ENCODE measurements around the gene MTTP. TPM values are rescaled to one million over a fixed set of nuclear protein-coding genes. Genes with fewer than 3 reads are reported as not detected.

Gene MTTP
- total RNA-seq, 1 donor from 2014 or later, result 0.26 TPM

DNA sequence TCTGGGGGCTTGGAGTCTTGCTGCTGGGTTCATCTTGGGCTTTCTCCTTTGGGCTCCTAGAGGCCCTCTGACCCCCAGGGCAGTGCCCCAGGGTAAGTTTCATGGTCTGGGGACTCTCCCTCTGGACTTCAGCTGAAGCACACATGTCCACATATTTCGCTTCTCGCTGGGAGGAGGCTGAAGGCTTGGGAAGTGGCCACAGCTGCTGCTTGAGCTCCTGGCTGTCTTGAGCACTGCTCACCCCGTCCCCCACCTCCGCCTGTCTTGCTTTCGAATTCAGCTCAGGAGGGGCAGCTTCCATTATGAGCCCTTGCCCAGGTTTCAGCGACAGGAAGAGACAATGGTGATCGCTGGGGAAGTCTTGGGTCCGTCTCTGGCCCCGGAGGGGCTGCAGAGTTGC is 79.3 kb downstream of the MTTP start:
- no peak for TF ChIP-seq CTCF (IDR thresholded peaks at IDR 0.05; ENCODE audit: unreplicated experiment)
- H3K4me1 Mint-ChIP-seq (ENCODE audit: unreplicated experiment), result no peaks in the 10 kb centered on the region
- no peak overlapping the region for H3K27ac Mint-ChIP-seq (ENCODE audit: unreplicated experiment)
- H3K27me3 Mint-ChIP-seq (ENCODE audit: unreplicated experiment), result peaks cover 6% of the 10 kb centered on the region
- H3K9me3 Mint-ChIP-seq (ENCODE audit: unreplicated experiment), result no peaks in the 10 kb centered on the region
- no peak for DNase-seq (ENCODE audit: low spot score)
- no peaks in the 10 kb centered on the region for H3K36me3 Mint-ChIP-seq (ENCODE audit: low read depth, unreplicated experiment)
- no peak overlapping the region for H3K4me3 Mint-ChIP-seq (ENCODE audit: unreplicated experiment)

DNA sequence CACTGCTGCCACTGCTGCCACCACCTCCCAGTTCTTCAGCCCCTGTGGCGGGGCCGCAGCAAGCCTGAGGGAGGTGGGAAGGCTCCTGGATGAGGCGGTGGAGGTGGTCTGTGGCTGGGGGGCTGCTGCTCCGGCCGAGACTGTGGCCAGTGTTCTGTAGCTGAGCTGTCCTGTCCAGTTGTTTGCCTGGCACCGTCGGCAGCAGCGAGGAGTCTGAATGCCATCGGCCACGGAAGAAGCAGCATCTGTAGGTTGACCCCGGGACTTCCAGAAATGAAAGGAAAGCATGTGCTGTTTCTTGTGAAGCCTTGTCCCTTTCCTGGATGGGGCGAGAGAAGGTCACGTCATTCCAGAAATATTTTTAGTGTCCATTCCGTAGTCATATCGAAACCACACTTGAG is 79.7 kb downstream of the MTTP start:
- H3K27me3 Mint-ChIP-seq (ENCODE audit: unreplicated experiment), result peaks cover 6% of the 10 kb centered on the region
- H3K9me3 Mint-ChIP-seq (ENCODE audit: unreplicated experiment), result no peaks in the 10 kb centered on the region
- no peaks in the 10 kb centered on the region for H3K36me3 Mint-ChIP-seq (ENCODE audit: low read depth, unreplicated experiment)
- no peak overlapping the region for H3K4me3 Mint-ChIP-seq (ENCODE audit: unreplicated experiment)
- no peak overlapping the region for H3K27ac Mint-ChIP-seq (ENCODE audit: unreplicated experiment)
- no peak for TF ChIP-seq CTCF (IDR thresholded peaks at IDR 0.05; ENCODE audit: unreplicated experiment)
- no peaks in the 10 kb centered on the region for H3K4me1 Mint-ChIP-seq (ENCODE audit: unreplicated experiment)
- no peak for DNase-seq (ENCODE audit: low spot score)

DNA sequence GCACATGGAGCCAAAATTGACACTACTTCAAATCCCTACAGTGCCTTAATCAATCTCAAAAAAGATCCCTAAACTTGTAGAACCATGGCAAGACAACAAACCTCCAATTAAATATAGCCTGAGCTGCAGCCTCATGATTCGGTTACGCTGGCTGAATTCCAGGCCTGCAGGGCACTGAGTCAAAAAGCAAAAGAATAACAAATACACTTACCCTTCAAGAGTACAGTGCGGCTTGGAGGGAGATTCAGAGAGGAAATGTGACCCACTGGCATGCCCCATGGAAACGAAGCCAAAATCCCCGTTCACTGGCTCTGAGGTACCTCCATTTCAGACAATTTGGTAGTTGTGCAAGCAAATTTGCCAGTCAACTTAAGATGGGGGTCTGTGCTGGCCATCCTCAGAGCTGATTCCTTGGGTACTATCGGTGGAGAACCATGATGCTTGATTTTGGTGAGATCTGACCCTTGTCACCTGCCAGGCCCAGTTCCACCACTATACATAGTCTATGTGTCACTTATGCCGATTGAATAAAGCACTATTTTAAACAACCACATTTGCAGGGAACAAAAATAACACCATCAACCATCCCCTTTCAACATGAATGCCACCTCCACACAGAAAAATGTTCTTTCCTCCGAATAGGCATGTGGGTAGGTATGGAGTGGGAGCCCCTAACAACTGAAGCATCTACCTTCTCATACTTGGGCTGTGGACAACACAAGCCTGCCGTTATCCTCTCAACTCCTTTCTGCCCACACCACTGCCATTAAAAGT is 80.9 kb downstream of the MTTP start:
- Mint-ChIP-seq H3K9me3 (ENCODE audit: unreplicated experiment) (no peaks in the 10 kb centered on the region), H3K36me3 (ENCODE audit: low read depth, unreplicated experiment) (no peaks in the 10 kb centered on the region), H3K27ac (ENCODE audit: unreplicated experiment) (no peak overlapping the region), H3K4me1 (ENCODE audit: unreplicated experiment) (no peaks in the 10 kb centered on the region), H3K27me3 (ENCODE audit: unreplicated experiment) (peaks cover 6% of the 10 kb centered on the region), H3K4me3 (ENCODE audit: unreplicated experiment) (no peak overlapping the region)
- TF ChIP-seq CTCF (IDR thresholded peaks at IDR 0.05; ENCODE audit: unreplicated experiment), result no peak
- DNase-seq (ENCODE audit: low spot score), result no peak

DNA sequence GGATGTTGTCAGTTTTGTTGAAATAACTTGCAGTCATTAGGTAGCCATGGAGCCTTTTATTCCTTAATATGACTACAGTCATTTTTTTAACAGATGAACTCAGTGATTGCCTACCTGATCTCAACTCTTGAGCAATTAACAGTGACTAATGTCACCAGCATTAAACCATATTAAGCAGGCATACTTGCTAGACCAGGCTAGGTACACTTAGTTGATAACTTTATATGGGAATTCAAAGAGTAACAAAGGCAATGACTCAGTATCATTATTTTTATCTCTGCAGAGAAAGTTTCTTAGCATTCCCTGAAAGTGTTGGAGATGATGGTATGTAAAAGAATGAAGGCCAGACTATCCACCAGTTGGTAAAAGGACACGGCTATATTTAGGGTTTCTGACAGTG is 83.2 kb downstream of the MTTP start, which contains the start of gene C4orf54:
C4orf54 (minus strand) TSS at position 31 of the 400 bp plus-strand sequence. CDS start 3,180 bp downstream, outside the sequence.
- Mint-ChIP-seq H3K9me3 (ENCODE audit: unreplicated experiment) (no peaks in the 10 kb centered on the region), H3K36me3 (ENCODE audit: low read depth, unreplicated experiment) (no peaks in the 10 kb centered on the region), H3K4me1 (ENCODE audit: unreplicated experiment) (peaks cover 5% of the 10 kb centered on the region), H3K4me3 (ENCODE audit: unreplicated experiment) (no peak within 1 kb of the TSS), H3K27me3 (ENCODE audit: unreplicated experiment) (peaks cover 6% of the 10 kb centered on the region), H3K27ac (ENCODE audit: unreplicated experiment) (no peak within 1 kb of the TSS)
- TF ChIP-seq CTCF (IDR thresholded peaks at IDR 0.05; ENCODE audit: unreplicated experiment), result no peak
- DNase-seq (ENCODE audit: low spot score), result no peak

- no peak for DNase-seq (ENCODE audit: low spot score)
Observed at GRCh38 chr4:99658666-99659065, 84.0 kb downstream of the MTTP start.

More at GRCh38 chr4:99658666-99659065, 84.0 kb downstream of the MTTP start:
- Mint-ChIP-seq H3K27ac (ENCODE audit: unreplicated experiment) (no peak overlapping the region), H3K4me1 (ENCODE audit: unreplicated experiment) (peaks cover 5% of the 10 kb centered on the region), H3K4me3 (ENCODE audit: unreplicated experiment) (no peak overlapping the region), H3K27me3 (ENCODE audit: unreplicated experiment) (peaks cover 8% of the 10 kb centered on the region), H3K9me3 (ENCODE audit: unreplicated experiment) (no peaks in the 10 kb centered on the region), H3K36me3 (ENCODE audit: low read depth, unreplicated experiment) (no peaks in the 10 kb centered on the region)
- no peak for TF ChIP-seq CTCF (IDR thresholded peaks at IDR 0.05; ENCODE audit: unreplicated experiment)
